ENCODE measurements around the gene CASK.

CASK gene

DNA sequence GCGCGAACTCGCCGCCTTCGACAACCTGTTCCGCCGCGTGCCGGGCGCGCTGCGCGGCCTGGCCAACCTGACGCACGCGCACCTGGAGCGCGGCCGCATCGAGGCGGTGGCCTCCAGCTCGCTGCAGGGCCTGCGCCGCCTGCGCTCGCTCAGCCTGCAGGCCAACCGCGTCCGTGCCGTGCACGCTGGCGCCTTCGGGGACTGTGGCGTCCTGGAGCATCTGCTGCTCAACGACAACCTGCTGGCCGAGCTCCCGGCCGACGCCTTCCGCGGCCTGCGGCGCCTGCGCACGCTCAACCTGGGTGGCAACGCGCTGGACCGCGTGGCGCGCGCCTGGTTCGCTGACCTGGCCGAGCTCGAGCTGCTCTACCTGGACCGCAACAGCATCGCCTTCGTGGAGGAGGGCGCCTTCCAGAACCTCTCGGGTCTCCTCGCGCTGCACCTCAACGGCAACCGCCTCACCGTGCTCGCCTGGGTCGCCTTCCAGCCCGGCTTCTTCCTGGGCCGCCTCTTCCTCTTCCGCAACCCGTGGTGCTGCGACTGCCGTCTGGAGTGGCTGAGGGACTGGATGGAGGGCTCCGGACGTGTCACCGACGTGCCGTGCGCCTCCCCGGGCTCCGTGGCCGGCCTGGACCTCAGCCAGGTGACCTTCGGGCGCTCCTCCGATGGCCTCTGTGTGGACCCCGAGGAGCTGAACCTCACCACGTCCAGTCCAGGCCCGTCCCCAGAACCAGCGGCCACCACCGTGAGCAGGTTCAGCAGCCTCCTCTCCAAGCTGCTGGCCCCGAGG, 449.2 kb downstream of the CASK start:
- DNase-seq (ENCODE audit: extremely low read depth, low read depth) = no peak
- TF ChIP-seq, protein P1, sequence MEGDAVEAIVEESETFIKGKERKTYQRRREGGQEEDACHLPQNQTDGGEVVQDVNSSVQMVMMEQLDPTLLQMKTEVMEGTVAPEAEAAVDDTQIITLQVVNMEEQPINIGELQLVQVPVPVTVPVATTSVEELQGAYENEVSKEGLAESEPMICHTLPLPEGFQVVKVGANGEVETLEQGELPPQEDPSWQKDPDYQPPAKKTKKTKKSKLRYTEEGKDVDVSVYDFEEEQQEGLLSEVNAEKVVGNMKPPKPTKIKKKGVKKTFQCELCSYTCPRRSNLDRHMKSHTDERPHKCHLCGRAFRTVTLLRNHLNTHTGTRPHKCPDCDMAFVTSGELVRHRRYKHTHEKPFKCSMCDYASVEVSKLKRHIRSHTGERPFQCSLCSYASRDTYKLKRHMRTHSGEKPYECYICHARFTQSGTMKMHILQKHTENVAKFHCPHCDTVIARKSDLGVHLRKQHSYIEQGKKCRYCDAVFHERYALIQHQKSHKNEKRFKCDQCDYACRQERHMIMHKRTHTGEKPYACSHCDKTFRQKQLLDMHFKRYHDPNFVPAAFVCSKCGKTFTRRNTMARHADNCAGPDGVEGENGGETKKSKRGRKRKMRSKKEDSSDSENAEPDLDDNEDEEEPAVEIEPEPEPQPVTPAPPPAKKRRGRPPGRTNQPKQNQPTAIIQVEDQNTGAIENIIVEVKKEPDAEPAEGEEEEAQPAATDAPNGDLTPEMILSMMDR (IDR thresholded peaks at IDR 0.05; ENCODE audit: low read depth, low read length) = no peak

DNA sequence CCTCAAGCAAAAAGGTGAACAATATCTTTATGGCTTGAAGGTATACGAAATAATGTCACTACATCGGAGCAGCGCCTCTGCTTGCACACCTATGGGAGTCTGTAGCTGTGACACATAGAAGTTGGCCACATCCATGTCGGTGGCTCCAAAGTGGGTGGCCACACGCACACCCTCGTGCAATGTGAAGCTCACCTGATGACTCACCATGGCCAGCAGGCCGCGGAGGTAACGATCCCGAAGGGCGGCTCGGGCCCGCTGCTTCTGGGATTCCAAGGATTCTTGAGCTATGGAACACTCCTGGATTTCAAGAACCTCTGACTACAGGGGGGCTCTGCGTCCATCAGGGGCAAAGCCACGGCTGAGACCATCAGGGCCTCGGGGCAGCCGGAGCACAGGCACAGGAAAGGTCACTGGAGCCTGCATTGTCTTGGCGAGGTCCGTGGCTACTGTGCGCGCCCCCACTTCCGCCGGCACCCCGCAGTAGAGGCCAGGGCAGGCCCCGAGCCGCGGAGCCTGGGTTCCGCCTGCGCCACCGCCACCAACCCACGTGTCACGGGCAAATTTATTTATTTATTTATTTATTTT, 451.0 kb downstream of the CASK start:
- DNase-seq (ENCODE audit: extremely low read depth, low read depth) = no peak
- TF ChIP-seq, protein P1 (IDR thresholded peaks at IDR 0.05; ENCODE audit: low read depth, low read length) = no peak

DNA sequence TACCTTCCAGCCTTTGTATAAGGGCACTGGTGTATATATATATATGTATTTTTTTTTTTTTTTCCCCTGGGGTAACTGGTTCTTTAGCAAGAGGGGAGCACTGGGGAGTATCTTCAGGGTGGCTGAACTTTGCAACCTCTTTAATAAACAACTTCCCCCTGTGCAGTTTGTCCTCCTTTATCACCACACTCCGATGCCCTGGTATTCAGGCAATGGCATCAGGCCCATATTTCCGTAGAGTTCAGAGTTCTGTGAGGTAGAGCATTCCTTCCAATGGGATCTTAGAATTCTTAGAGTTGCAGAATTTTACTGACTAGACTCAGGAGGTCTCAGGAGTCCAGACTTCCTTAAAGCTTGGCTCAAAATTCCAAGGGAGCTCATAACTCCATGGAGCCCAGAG, 451.6 kb downstream of the CASK start:
- TF ChIP-seq, protein P1 (IDR thresholded peaks at IDR 0.05; ENCODE audit: low read depth, low read length) = no peak

DNA sequence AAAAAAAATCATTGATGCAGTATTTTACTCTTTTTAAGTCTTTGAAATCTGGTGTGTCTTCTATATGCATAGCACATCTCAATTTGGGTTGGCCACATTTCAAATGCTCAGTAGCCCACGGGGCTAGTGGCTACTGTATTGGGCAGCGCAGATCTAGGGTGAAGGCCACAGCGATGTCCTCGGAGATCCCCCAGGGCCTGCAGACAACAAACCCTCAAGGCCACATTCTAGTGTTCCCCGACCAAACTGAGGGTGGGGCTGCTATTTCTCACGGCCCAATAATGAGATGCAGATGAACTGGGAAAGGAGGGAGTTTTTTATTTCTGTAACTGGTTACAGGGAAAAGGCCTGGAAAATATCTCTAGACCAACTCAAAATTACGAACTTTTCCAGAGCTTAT, 452.6 kb downstream of the CASK start:
- TF ChIP-seq, protein P1 (IDR thresholded peaks at IDR 0.05; ENCODE audit: low read depth, low read length) = no peak
- DNase-seq (ENCODE audit: extremely low read depth, low read depth) = no peak

More for the DNA sequence above, 451.6 kb downstream of the CASK start:
- no peak for DNase-seq (ENCODE audit: extremely low read depth, low read depth)

DNA sequence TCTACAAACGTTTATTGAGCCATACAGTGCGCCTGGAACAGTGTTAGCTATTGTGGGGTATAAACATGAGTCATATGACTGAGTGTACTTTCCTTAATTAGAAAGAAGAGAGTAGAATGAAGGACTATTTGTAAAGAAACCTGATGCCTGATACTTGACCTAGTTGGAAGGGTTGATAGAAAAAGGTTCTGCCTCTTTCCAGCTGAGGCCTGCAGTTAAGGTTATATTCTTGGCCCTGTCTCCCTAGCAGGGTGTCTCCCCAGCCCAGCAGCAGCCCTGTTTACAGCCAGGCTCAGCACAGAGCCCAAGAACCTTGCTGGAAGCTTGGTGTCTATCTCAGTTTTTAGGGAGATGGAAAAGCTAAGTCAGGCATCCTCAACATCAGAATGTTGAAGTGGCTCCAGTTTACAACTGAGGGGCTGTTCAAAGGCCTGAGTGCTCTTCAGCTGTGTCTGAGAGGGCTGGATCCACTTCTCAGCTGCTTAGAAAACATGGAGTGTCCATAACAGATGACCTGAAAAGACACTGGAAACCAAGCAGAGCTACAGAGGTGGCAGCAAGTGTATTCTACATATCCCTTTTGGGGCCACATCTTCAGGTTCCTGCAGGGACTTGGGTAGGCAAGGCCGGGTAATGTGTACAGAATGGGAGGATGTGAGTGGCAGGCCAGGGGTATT, 454.6 kb downstream of the CASK start:
- TF ChIP-seq, protein P1 (IDR thresholded peaks at IDR 0.05; ENCODE audit: low read depth, low read length) = no peak
- no peak for DNase-seq (ENCODE audit: extremely low read depth, low read depth)

Measured in AG09319 (cell line).